ENCODE results near the gene ERGIC3.
"Not testable (repeated sequence)": the region's sequence is repeated elsewhere in the genome, so short reads cannot be mapped to it uniquely, and the experiment has no call there.

ERGIC3 gene

GRCh38 chr20:35518955-35519354, 22.9 kb upstream of the ERGIC3 start:
- no peak for DNase-seq

GRCh38 chr20:35523298-35523888, 18.5 kb upstream of the ERGIC3 start:
- DNase-seq, result no peak

GRCh38 chr20:35525639-35526038, 16.2 kb upstream of the ERGIC3 start:
- DNase-seq, result no peak

- DNase-seq, result no peak
Measured at GRCh38 chr20:35527122-35527769, 14.6 kb upstream of the ERGIC3 start.

GRCh38 chr20:35529552-35529951, 12.3 kb upstream of the ERGIC3 start, which contains the start of gene C20orf173:
Gene C20orf173 (minus strand): TSS chr20:35529652. CDS start chr20:35529373, 279 bp downstream.
- DNase-seq, result no peak

- DNase-seq, result peak; percentile 94
Measured at GRCh38 chr20:35539756-35540212, 2.1 kb upstream of the ERGIC3 start.

- no peak for DNase-seq
Measured at GRCh38 chr20:35541118-35541782, 628 bp upstream of the ERGIC3 start.

GRCh38 chr20:35542990-35543389, 1.1 kb downstream of the ERGIC3 start:
- no peak for DNase-seq

GRCh38 chr20:35544436-35544835, 2.6 kb downstream of the ERGIC3 start:
- DNase-seq, result no peak

- DNase-seq, result not testable (repeated sequence)
Measured at GRCh38 chr20:35544941-35545340, 3.1 kb downstream of the ERGIC3 start.

- DNase-seq, result no peak
Measured at GRCh38 chr20:35546127-35546526, 4.2 kb downstream of the ERGIC3 start.

- no peak for DNase-seq
Measured at GRCh38 chr20:35547329-35547728, 5.5 kb downstream of the ERGIC3 start.

- DNase-seq, result no peak
Measured at GRCh38 chr20:35551503-35551902, 9.6 kb downstream of the ERGIC3 start.

GRCh38 chr20:35552914-35553313, 11.0 kb downstream of the ERGIC3 start:
- DNase-seq, result no peak

- not testable (repeated sequence) for DNase-seq
Measured at GRCh38 chr20:35555461-35555860, 13.6 kb downstream of the ERGIC3 start.

- DNase-seq, result no peak
Measured at GRCh38 chr20:35555951-35556645, 14.2 kb downstream of the ERGIC3 start.

- no peak for DNase-seq
Measured at GRCh38 chr20:35556871-35557270, 15.0 kb downstream of the ERGIC3 start.

- no peak for DNase-seq
Measured at GRCh38 chr20:35558451-35558850, 16.6 kb downstream of the ERGIC3 start.

- DNase-seq, result no peak
Measured at GRCh38 chr20:35559042-35559693, 17.3 kb downstream of the ERGIC3 start.

- no peak for DNase-seq
Measured at GRCh38 chr20:35560105-35560511, 18.2 kb downstream of the ERGIC3 start.

- no peak for DNase-seq
Measured at GRCh38 chr20:35560541-35560940, 18.7 kb downstream of the ERGIC3 start.

- peak; percentile 53 for DNase-seq
Measured at GRCh38 chr20:35561268-35561667, 19.4 kb downstream of the ERGIC3 start.

GRCh38 chr20:35561671-35562070, 19.8 kb downstream of the ERGIC3 start:
- no peak for DNase-seq

Measured in NCI-H1436 (cell line).